Measurements from ENCODE around the gene CEP83.

The CEP83 gene

DNA sequence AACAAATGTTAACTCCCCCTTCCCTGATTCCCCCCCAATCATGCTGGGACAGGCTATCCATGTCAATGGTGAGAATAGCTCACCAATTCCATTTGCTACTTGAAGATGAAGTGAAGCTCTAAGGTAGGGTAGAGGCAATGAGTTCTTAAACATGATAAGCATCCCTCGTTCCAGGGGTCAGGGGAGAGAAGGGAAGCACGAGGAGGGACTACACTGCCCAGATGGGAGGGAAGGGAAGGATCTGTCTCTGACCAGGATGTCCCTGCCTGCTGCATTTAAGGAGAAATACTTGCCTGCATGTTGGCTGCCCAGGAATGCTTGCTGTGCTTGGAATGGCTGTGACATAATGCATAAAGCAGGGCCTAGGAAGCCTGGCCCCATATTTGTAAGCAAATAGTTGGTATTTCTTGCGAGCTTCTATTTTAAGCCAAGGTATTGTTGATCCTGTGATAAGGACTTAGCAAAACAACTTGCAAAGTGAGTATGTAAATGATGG is 155.1 kb downstream of the CEP83 start:
- no peak for FAIRE-seq

GRCh38 chr12:94304012-94304411 is 155.7 kb downstream of the CEP83 start:
- FAIRE-seq = no peak

GRCh38 chr12:94299846-94300245 is 159.8 kb downstream of the CEP83 start:
- no peak for FAIRE-seq

DNA sequence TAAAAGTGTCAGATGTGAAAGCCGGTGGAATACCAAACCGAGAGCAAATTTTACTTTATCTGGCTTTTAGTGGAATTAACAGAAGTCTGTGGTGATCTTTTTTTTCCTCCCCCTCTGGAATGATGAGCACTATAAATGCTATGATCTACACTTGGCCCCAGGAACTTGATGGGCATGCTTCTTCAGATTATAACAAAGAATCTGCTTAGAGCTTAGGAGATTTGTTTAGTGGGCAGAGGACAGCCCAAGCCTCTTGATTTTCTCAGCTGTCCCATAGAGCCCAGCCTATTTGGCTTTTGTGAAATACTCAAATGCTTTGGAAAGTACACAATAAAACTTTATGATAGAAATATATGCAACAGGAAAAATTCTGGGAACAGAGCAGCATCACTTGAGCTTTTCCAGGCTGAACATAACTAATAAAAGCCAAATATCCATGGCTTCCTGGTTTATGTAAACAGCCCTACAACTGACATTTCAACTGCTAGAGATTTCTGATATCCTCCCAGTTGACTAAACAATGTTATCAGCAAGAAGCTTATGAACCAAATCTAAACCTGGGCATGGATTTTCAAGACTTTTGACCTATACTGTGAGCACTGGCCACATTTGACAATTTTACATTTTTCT is 161.7 kb downstream of the CEP83 start:
- no peak for FAIRE-seq

DNA sequence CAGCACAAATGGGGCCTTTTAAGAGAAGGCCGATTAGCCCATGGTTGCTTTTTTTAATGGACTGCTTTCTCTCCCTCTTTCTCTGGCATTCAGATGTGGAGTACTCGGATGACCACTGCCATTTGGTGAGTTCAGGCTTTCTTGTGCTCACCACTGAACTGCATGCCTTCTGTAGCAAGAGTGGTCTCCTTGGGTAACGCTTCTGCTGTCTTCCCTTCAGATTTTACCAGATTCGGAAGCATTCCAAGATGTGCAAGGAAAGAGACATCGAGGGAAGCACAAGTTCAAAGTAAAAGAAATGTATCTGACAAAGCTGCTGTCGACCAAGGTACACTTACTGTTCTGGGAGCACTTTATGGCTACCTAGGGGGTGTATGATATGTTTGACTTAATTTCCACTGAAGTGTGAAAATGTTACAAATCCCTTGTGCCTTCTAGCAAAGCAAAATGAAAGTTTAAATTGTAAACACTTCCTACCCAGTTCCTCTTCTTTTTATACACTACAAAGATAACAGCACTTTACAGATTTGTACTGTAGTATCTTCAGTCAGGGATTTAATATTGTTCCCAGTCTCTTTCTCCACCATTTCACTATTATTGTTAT is 162.5 kb downstream of the CEP83 start:
- FAIRE-seq = no peak

- no peak for FAIRE-seq
These were observed 169.3 kb downstream of the CEP83 start for GRCh38 chr12:94290353-94290752.

DNA sequence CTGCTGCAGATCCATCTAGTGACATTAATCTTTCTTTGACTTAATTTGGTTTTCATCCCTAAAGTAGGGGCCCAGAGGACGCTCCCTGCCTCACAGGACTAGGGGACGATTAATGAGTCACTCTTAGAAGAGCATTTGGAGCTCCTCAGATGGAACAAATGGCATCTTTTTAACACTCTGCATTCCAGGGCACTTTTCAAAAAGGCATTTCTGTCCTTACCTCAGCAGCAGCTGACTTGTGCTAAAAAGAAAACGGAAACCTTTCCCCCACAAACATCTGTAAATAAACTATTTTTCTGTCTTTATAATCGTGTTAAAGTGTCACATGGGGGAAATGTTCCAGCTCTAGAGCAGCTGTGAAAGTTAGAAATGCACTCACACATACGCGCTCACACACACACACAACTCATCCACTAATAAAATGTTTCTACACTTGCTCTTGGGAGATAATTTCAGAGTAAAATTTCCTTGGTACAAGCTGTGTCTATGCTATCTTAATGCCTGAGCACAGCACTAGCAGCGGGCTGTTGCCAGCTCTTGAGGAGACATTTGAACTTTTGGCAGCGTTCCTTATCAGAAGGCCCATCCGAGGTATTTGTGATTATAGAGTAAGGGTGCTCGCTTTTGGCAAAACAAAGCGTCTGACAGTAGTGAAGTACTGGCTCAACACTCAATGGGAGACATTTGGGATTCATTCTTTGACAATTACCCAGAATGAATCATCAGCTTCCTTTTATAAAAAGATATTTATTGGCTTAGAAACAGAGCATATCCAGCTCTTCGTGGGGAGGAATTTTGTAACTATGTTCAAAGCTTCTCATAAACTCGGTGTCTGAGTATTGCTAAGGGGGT is 170.0 kb downstream of the CEP83 start:
- FAIRE-seq = no peak

DNA sequence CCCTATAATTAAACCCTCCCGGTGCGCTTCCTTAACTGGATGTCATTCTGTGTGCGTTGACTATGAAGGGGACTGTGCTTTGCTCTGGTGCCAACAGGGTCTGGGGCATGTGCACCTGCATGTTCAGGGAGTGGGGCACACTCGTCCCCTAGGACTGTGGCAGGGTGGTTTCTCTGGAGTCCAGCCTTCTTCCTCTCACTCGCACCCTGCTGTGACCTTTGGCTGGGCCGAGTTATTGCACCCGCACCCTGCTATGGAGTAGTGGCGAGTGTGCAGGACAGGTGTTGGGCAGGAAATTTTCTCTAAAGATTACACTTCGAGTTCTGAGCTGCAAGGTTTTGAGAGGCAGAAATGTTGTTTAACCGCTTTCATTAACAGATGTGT is 172.4 kb downstream of the CEP83 start:
- FAIRE-seq = no peak

- no peak for FAIRE-seq
These were observed 173.0 kb downstream of the CEP83 start for GRCh38 chr12:94286583-94287244.

DNA sequence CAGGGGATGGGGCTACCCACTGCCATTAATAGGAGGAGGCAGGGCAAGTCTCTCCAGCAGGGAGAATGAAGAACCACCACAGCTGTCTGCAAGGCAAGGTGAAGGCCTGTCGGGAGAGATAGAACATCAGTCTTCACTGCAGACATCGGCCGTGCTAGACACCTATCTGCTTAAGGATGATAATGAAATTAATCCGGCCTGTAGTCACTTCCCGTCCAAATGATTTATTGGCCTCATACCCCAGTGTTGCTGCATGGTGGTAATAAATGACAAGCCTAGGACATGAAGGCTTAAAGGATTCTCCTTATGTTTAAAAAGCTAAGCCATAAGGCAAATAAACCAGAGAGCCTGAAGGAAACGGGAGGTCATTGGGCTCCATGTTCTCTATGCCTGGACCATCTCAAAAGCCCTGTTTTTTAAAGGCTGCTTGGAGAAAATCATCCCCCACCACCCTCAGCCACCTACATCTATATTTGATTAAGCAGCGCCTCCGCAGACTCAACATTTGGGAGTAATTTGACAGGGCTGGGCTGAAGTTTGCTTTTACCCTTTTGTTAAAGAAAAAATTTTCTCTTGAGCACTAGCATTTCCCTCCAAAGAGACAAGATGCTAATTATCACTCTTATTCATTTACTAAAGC is 173.6 kb downstream of the CEP83 start:
- no peak for FAIRE-seq

DNA sequence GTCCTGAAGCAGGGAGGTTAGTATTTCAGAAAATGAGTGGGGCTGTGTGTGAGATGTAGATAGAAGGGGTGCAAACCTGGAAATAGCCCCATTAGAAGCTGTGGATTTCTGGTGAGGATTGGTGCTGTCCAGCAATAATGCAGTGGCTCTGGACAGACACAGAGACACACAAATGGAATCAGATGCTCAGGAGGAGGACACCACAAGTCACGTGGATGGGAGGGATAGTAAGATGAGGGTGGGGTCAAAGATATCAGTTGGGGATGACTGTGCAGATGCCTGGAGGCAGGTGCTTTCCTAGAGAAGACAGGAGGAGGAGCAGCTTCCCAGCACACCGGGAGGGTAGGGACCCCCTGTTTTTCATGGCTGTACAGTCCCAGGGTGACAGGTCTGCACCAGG is 174.8 kb downstream of the CEP83 start:
- no peak for FAIRE-seq

- FAIRE-seq = no peak
These were observed 175.6 kb downstream of the CEP83 start for GRCh38 chr12:94284046-94284445.

DNA sequence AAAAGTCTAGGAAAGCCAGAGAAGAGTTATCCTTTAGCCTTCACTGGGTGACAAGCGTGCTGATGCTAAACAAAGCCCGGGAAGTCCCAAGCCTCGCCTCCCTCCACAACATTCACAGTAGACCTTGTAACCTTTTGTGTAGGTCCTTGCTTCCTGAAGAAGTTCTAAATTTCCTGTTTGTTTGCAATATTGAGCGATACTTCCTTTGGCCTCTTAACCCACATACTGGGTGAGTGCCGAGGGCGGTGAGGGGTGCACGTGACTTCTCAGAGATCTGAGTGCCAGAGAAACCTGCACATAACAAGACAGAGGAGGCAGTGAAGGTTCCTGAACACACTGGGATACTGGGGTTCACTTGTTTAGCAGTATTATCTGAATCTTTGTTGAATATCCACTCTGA is 177.0 kb downstream of the CEP83 start:
- no peak for FAIRE-seq

DNA sequence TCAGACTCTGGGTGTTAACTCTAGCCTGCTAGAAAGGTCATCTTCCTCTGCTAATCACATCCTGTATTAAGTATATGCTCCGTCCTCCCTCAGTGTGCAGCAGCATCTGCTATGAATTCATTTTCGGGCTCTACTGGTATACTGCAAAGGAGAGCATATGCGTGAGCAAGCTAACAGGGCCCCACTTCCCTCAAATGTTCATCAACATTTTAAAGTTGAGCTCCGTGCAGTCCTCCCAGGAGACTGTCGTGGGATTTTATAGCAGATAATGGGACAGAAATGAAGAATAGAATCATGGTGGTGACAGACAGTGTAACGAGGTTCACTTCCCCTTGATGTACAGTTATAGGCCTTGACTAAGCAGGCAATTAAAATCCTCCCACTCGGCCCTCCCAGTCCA is 179.6 kb downstream of the CEP83 start:
- FAIRE-seq = no peak

DNA sequence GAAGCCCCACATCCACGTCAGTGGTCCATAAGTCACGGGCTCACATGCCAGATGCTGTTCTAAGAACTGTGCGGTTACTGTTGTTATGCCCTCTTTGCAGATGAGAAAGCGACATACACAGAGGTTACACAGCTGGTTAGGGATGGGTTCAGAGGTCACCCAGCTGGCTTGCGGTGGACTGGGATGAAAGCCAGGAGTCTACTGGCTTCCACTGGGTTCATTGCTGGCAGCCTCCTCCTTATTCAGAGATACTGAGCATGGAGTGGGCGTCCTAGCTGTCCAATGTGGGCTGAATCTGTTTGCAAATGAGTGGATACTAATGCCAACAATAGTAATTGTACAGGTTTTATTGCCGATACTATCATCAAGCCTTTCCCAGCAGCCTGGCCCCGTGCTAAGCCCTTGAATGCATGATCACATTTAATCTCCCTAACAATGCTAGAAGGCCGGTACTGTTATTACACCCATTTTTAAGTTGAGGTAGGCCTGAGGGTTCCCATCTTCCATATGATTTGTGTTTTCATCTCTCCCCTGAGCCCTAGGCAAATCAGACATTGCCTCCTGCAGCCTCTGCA is 182.2 kb downstream of the CEP83 start:
- no peak for FAIRE-seq

DNA sequence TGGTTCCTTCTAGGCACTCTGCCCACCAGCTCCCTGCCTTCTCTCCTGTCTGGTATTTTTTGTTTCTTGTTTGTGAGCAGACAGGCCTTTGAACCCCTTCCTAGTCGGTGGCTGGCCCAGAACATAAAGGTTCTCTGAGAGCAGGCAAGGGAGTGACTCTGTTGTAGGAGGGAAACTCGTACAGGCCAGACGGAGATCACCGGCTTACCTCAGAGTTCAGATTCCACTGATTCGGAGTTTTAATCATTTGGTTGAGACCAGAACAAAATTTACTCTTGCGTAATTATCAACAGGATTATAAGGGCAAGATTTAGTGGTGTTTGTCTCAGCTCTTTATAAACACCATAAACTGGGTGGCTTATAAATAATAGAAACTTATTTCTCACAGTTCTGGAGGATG is 182.9 kb downstream of the CEP83 start:
- no peak for FAIRE-seq

GRCh38 chr12:94273272-94273671 is 186.4 kb downstream of the CEP83 start:
- no peak for FAIRE-seq

GRCh38 chr12:94272280-94272679 is 187.4 kb downstream of the CEP83 start:
- no peak for FAIRE-seq

- no peak for FAIRE-seq
These were observed 188.3 kb downstream of the CEP83 start for GRCh38 chr12:94271351-94271750.

GRCh38 chr12:94269316-94269999 is 190.2 kb downstream of the CEP83 start:
- FAIRE-seq = no peak

GRCh38 chr12:94267921-94268471 is 191.7 kb downstream of the CEP83 start:
- no peak for FAIRE-seq

GRCh38 chr12:94267537-94267872 is 192.2 kb downstream of the CEP83 start:
- no peak for FAIRE-seq

All from colon (tissue), 2 donors.